ENCODE results near the gene CEACAM7. TPM values are rescaled to one million over a fixed set of nuclear protein-coding genes. Genes with fewer than 3 reads are reported as not detected.
A peak's percentile ranks its signal among the peaks of the same experiment; 100 is the strongest.
"Not testable (repeated sequence)": the region's sequence is repeated elsewhere in the genome, so short reads cannot be mapped to it uniquely, and the experiment has no call there.

CEACAM7 gene
- total RNA-seq, 1 donor from 2014 or later: 10.8 TPM

DNA sequence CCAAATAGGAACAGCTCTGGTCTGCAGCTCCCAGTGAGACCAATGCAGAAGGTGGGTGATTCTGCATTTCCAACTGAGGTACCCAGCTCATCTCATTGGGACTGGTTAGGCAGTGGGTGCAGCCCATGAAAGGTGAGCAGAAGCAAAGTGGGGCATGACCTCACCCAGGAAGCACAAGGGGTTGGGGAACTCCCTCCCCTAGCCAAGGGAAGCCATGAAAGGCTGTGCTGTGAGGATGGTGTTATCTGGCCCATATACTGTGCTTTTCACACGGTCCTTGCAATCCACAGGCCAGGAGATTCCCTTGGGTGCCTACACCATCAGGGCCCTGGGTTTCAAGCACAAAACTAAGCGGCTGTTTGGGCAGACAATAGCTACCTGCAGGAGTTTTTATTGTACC is 31.3 kb downstream of the CEACAM7 start:
- DNase-seq: not testable (repeated sequence)

DNA sequence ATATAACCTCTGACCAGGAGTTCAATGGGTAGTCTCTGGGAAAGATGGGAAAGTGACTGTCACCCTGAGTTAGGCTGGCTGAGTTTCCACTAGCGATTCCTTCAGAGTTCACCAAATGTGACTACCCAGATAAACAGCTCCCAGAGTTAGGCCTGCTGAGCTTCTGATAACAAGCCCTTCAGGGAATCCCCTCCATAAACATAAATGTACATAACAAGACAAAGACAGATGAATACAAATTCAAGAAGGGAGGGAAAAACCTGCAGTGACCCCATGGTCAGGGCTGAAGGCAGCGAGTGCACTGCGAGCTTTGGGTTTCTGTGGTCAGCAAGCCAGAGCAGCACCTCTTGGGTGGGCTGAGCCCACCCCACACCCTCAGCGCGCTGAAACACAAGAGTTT is 35.8 kb downstream of the CEACAM7 start:
- no peak for DNase-seq

DNA sequence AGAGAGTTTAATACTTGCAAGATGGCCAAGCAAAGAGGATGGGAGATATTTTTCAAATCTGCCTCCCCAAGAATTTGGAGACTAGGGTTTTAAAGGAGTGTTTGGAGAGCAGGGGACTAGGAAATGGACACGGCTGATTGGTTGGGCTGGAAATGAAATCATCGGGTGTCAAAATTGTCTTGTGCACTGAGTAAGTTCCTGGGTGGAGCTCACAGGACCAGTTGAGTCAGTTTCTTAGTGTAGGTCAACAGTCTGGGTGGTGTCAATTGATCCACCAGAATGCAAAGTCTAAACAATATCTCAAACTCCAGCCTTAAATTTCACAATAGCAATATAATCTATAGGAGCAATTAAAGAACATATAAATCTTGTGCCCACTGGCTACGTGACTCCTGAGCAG is 38.2 kb downstream of the CEACAM7 start:
- peak; percentile 5 for DNase-seq

DNA sequence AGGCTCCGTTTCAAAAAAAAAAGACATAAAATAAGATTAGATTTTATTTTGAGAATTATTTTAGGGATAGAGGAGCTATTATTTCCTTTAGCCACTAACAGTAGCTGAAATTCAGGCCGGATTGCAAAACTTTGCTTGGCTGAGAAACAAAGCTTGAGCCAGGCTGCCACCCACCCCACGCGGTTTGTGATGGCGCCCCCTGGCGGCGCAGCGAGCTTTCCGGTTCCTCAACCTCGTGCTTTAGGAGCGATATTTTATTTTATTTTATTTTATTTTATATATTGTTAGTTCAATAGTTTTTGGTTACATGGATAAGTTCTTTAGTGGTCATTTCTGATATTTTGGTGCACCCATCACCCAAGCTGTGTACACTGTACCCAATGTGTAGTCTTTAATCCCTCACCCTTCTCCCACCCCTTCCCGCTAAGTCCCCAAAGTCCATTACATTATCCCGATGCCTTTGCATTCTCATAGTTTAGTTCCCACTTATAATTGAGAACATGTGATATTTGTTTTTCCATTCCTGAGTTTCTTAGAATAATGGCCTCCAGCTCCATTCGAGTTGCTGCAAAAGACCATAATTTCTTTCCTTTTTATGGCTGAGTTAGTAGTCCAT is 41.4 kb downstream of the CEACAM7 start:
- DNase-seq: no peak

DNA sequence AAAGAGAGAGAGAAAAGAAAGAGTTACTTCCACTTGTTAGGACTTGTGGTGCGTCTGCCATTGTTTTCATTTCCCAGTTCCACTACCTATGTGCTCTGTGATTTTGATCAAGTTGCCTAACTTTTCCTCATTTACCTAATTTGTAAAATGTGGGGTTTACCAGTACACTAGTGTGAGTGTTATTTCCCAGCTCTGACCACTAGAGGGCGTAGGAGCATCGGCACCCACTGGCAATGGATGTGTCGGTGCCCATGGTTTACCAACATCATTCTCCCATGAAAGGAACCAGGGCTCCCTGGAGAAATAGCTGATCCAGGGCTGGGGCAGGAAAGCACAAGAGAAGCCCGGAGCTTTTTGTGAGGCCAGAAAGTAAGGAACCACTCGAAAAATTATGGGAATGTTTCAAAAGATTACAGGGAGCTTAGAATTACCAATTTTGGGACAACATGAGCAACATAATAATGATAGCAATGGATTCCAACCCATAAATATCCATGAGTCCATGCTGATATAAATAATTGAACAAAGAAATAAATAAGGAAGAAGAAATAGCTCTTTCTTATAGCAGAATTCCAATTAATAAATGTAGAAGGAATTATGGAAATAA is 46.1 kb downstream of the CEACAM7 start:
- peak; percentile 60 for DNase-seq

DNA sequence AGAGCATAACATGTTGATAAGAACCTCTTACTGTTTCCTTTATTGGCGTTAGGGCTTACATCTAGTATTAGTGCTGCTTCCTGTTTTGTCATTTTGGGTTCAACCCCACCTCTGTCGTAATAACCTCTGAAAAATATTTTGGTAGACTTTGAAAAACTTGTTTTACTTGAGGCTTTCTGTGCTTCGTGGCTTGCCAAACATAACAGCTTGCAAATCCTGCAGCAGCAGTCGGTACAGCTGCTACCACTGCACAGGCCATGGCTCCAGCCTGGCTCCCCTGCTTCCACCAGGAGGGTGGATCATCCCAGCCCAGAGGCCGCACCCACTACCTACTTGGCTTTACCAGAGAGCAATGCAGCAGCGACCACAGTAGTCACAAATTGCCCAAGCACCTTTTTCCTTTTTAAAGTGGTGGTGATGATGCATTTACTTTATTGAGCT is 49.4 kb downstream of the CEACAM7 start:
- no peak for DNase-seq

DNA sequence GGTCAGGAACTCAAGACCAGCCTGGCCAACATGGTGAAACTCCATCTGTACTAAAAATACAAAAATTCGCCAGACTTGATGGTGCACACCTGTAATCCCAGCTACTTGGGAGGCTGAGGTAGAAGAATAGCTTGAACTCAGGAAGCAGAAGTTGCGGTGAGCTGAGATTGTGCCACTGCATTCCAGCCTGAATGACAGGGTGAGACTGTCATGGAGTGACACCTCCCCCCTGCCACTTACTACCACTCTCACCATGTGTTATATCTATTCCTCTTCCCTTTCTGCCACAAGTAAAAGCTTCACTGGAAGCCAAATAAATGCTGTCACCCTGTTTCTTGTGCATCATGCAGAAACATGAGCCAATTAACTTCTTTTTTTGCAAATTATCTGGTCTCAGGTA is 50.6 kb downstream of the CEACAM7 start:
- DNase-seq: no peak

DNA sequence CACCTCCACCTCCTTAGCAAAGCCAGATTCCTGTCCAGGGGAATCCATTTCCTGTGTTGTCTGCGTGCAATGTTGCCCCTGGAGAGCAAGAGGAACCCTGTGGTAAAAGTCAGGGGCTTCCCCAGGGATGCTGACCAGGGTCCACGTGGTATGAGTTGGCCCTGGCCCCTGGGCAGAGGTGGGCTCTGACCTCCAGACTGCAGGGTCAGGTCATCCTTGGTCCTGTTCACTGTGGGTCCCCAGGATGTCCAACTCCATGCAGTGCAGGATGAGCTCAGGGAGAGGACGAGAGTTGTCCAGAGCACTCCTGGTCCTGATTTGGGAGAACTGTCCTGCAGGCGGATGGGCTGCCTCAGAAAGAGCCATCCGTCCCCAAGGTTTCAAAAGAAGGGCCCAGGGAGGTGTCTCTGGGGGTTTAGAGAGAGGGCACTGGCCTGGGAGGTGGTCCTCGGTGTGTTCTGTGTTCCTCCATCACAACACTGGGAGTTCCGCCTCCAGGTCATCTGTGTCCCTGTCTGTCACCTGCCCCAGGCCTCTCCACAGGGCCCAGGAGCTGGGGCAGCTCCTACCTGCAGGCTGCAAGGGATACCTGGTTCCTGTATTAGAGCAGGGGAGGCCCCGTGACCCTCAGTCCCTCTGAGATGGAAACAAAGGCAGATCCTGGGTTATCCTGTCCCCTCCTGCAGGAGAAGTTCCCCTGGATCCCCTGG is 59.9 kb downstream of the CEACAM7 start:
- DNase-seq: no peak

DNA sequence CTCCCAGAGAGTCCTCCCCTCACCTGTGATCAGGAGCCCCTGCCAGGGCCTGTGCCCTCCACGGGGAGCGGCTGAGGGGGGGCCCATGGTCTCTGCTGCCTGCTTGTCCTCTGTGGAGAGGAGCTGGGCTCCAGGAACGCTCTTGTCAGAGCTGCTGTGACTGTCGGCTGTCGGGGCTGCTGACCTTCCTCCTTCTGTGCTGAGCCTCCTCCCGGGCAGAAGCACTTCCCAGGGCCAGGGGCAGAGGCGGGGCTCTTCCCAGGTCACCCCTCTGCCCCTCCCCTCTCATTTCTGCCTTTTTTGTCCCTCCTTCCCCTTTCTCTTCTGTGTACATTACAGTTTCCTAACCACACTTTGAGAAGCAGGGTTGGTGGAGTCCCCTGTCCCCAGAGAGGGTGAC is 61.2 kb downstream of the CEACAM7 start, which contains the start of gene CEACAM4:
Gene CEACAM4 (minus strand): TSS at position 198 of the 400 bp plus-strand sequence. CDS start 111 bp downstream, at position 87.
- DNase-seq: no peak

DNA sequence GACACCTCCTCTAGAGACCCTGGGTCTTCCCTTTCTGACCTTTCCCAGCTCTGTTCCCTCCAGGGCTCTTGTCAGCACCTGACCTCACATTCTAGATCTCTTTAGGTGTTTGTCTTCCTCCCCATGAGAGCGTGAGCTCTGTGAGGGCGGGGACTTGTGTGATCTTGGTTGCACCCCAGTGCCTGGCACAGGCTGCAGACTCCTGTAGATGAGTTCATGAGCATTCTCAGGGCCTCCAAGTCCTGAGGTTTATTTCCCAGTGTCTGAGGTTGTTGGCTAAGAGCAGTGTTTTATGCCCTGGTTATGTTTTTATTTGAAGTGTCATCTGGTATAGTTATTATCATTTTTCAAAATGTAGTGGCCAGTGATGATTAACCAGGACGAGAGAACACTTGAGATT is 61.8 kb downstream of the CEACAM7 start:
- no peak for DNase-seq

DNA sequence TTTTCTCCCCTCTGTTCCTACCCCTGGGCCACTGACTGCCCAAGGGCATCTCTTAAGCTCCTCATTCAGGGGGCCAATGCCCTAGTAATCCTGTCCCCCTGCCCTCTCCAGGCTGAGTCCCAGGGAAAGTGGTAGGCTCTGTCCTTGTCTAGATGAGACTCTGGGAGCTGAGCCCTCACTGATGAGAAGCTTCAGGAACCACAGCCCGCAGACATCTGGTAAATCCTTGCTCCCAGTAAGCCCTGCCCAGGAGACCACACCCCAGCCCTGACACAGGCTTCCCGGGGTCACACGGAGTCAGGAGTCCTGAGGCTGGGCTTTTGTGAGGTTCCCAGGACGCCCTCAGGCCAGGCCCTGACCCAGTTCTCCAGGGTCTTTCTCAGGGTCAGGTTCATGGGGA is 63.1 kb downstream of the CEACAM7 start:
- no peak for DNase-seq

DNA sequence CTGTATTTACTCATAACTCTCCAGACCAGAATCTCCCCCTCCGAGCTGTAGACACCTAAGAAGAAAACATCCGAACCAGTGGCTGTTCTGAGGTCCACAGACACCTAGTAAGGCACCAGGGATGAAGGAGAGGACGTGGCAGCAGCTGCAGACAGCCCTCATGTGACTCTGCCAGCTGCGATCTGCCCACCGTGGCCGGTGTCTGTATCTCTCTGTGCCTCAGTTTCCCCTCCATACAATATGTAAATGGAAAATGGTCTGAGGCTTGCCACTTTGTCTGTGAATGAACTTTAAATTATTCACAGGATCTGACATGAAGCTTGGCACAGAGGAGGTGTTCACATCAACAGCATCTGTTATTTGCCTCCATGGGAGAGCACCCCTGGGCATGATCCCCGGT is 63.6 kb downstream of the CEACAM7 start:
- DNase-seq: no peak

DNA sequence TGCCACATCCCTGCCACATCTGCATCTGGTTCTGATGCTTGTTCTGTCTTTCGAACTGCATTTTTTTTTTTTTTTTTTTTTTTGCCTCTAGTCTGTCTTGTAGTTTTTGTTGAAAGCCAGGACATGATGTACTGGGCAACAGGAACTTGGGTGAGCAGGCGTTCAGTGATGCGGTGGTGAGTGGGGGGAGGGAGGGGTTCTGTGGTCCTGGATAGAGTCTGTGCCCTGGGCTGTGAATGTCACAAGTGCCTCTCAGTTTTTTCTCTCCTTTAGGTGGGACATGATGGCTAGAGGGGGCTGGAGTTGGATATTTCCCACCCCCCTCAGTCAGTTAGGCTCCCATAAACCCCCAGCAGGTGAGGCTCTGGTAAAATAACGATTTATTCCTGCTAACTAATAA is 64.7 kb downstream of the CEACAM7 start:
- no peak for DNase-seq

Small RNA genes lying within 50 kb of the gene (small RNA-seq; reads per million reads assigned to genes)
- gene AC243960.4 (ENCODE audit: low replicate concordance): not detected

Other genes with a start within 250 kb of the CEACAM7 start
- 42.5 TPM for gene DMAC2, start 248.4 kb downstream of the CEACAM7 start, total RNA-seq
- gene ERICH4, start 245.1 kb downstream of the CEACAM7 start, total RNA-seq: not detected
- 2.6 TPM for gene CEACAM21, start 112.1 kb downstream of the CEACAM7 start, total RNA-seq
- gene CEACAM4, start 61.2 kb downstream of the CEACAM7 start, total RNA-seq: not detected
- 5.4 TPM for gene CEACAM5, start 20.4 kb upstream of the CEACAM7 start, total RNA-seq
- gene CEACAM6, start 67.3 kb upstream of the CEACAM7 start, total RNA-seq: 6.7 TPM
- gene CEACAM3, start 108.3 kb upstream of the CEACAM7 start, total RNA-seq: not detected
- not detected for gene LYPD4, start 156.4 kb upstream of the CEACAM7 start, total RNA-seq
- not detected for gene DMRTC2, start 156.8 kb upstream of the CEACAM7 start, total RNA-seq
- gene RPS19, start 172.0 kb upstream of the CEACAM7 start, total RNA-seq: 898 TPM
- 3.5 TPM for gene CD79A, start 189.0 kb upstream of the CEACAM7 start, total RNA-seq
- 30.7 TPM for gene ARHGEF1, start 194.9 kb upstream of the CEACAM7 start, total RNA-seq
- gene ERFL, start 240.2 kb upstream of the CEACAM7 start, total RNA-seq: not detected

Measured in tongue (tissue), 3 donors.